Sigmoid colon (tissue), 7 donors: ENCODE data around the gene DIS3L. TPM values are rescaled to one million over a fixed set of nuclear protein-coding genes. Genes with fewer than 3 reads are reported as not detected.
A peak's percentile ranks its signal among the peaks of the same experiment; 100 is the strongest.
"Not testable (repeated sequence)": the region's sequence is repeated elsewhere in the genome, so short reads cannot be mapped to it uniquely, and the experiment has no call there.

Experiments used
- DNase-seq: peaks from one replicate; pipeline ENCODE4 v3.0.0-alpha.2; 2019
- H3K27ac ChIP-seq, 4 donors: fragments of 200-600 bp; sonication (generic); one replicate each; pipeline ENCODE4 v1.5.1; 2016 to 2019; ENCODE audit warnings: mild to moderate bottlenecking in 1 of 4
- H3K27me3 ChIP-seq, 3 donors: fragments of 200-600 bp; sonication (generic); one replicate each; pipeline ENCODE4 v1.5.1; 2019; ENCODE audit warnings: mild to moderate bottlenecking in 1 of 3
- H3K36me3 ChIP-seq, 4 donors: fragments of 200-600 bp; sonication (generic); one replicate each; pipeline ENCODE4 v1.5.1; 2016 to 2019
- H3K4me1 ChIP-seq, 4 donors: fragments of 200-600 bp; sonication (generic); one replicate each; pipeline ENCODE4 v1.5.1; 2017 to 2019
- H3K4me3 ChIP-seq, 4 donors: fragments of 200-600 bp; sonication (generic); one replicate each; pipeline ENCODE4 v1.5.1; 2017 to 2019; ENCODE audit warnings: mild to moderate bottlenecking in 2 of 4, moderate library complexity in 1 of 4
- H3K9me3 ChIP-seq, 4 donors: fragments of 200-600 bp in 3 of 4; sonication (generic) in 3 of 4; one replicate each; pipeline versions ENCODE4 v1.5.1 to v1.6.1; 2013 to 2019
- EP300 ChIP-seq, 4 donors: sonication (generic); formaldehyde crosslinking; IDR thresholded peaks; one replicate each; pipeline ENCODE4 v1.6.1; 2017; ENCODE audit warnings: antibody characterized with exemption in 4 of 4
- POLR2A ChIP-seq, 2 donors: fragments of 450-650 bp; IDR thresholded peaks; one replicate each; pipeline ENCODE4 v1.6.1; 2016; ENCODE audit warnings: antibody characterized with exemption in 2 of 2, mild to moderate bottlenecking in 2 of 2, moderate library complexity in 2 of 2
- POLR2AphosphoS5 ChIP-seq, 4 donors: sonication (generic); formaldehyde crosslinking; IDR thresholded peaks; one replicate each; pipeline ENCODE4 v1.6.1; 2017; ENCODE audit warnings: antibody characterized with exemption in 4 of 4
- WGBS, 2 donors: extraction: QIAGEN DNeasy Blood & Tissue Kit; methylation state at CpG; one replicate each; pipeline ENCODE4 v1.1.7; 2013; 5-methylcytosine and 5-hydroxymethylcytosine counted together
- intact Hi-C: fragments of 100-400 bp; cut with DNase I; formaldehyde crosslinking; loops from one replicate; pipeline ENCODE4 v1.15.1; 2023
- polyA plus RNA-seq, 3 donors: library from polyadenylated mRNA; stranded (reverse); fragments of 200-250 nt; gene quantifications; one replicate each; pipeline ENCODE4 v1.2.3, GENCODE V29; 2013
- total RNA-seq, 4 donors: library from RNA; depleted of rRNA; stranded (reverse); fragments of >200 nt; gene quantifications; one replicate each; pipeline ENCODE4 v1.1.0, GENCODE V29; 2016
- TF ChIP-seq, protein P1 (sequence below), 4 experiments: fragments of 450-650 bp in 3 of 4; fragments of 200-600 bp in 1 of 4; IDR thresholded peaks; one replicate each; pipeline ENCODE4 v1.5.1; 2016 to 2019; ENCODE audit warnings: antibody characterized with exemption in 4 of 4, mild to moderate bottlenecking in 3 of 4, moderate library complexity in 2 of 4
- donor health status: healthy with polysubstance abuse.
- donor health status: Bipolar disorder and iron deficiency.
- donor health status: healthy.

DIS3L gene
- total and polyA plus RNA-seq, 7 donors, result 5.3 to 52.3 (median 29.5) TPM

GRCh38 chr15:66323312-66323928 is 30.1 kb downstream of the DIS3L start:
- Histone ChIP-seq H3K4me3 (no peak overlapping the region), H3K4me1 (no peaks in the 10 kb centered on the region), H3K9me3 (no peaks in the 10 kb centered on the region), H3K36me3 (peaks cover 35 to 100% (median 48%) of the 10 kb centered on the region in 4 donors), H3K27me3 (no peaks in the 10 kb centered on the region), H3K27ac (no peak overlapping the region)
- WGBS, 2 donors, result 88 to 93% methylated on average over 12 of the region's 12 CpGs
- peak; percentile 27 for DNase-seq
- intact Hi-C loops, result no loop called here
- TF ChIP-seq POLR2AphosphoS5 (IDR thresholded peaks at IDR 0.05) (no peak), POLR2A (IDR thresholded peaks at IDR 0.05) (no peak), EP300 (IDR thresholded peaks at IDR 0.05) (no peak)
- TF ChIP-seq, protein P1, sequence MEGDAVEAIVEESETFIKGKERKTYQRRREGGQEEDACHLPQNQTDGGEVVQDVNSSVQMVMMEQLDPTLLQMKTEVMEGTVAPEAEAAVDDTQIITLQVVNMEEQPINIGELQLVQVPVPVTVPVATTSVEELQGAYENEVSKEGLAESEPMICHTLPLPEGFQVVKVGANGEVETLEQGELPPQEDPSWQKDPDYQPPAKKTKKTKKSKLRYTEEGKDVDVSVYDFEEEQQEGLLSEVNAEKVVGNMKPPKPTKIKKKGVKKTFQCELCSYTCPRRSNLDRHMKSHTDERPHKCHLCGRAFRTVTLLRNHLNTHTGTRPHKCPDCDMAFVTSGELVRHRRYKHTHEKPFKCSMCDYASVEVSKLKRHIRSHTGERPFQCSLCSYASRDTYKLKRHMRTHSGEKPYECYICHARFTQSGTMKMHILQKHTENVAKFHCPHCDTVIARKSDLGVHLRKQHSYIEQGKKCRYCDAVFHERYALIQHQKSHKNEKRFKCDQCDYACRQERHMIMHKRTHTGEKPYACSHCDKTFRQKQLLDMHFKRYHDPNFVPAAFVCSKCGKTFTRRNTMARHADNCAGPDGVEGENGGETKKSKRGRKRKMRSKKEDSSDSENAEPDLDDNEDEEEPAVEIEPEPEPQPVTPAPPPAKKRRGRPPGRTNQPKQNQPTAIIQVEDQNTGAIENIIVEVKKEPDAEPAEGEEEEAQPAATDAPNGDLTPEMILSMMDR (IDR thresholded peaks at IDR 0.05), result no peak

- H3K36me3 ChIP-seq, result peaks cover 32 to 100% (median 52%) of the 10 kb centered on the region in 4 donors
These were observed 32.7 kb downstream of the DIS3L start for GRCh38 chr15:66326051-66326450.

GRCh38 chr15:66327736-66328135 is 34.4 kb downstream of the DIS3L start:
- Histone ChIP-seq H3K9me3 (no peaks in the 10 kb centered on the region), H3K4me3 (no peak overlapping the region), H3K36me3 (peaks cover 34 to 100% (median 54%) of the 10 kb centered on the region in 4 donors), H3K4me1 (no peaks in the 10 kb centered on the region), H3K27me3 (no peaks in the 10 kb centered on the region), H3K27ac (no peak overlapping the region)
- TF ChIP-seq EP300 (IDR thresholded peaks at IDR 0.05) (no peak), POLR2AphosphoS5 (IDR thresholded peaks at IDR 0.05) (no peak), POLR2A (IDR thresholded peaks at IDR 0.05) (no peak)
- TF ChIP-seq, protein P1 (IDR thresholded peaks at IDR 0.05), result no peak
- no peak for DNase-seq
- intact Hi-C loops, result no loop called here
- 95 to 98% methylated on average over 4 of the region's 4 CpGs for whole genome bisulfite sequencing, 2 donors

More at GRCh38 chr15:66326051-66326450, 32.7 kb downstream of the DIS3L start:
- H3K4me3 ChIP-seq, result no peak overlapping the region
- no peaks in the 10 kb centered on the region for H3K27me3 ChIP-seq
- DNase-seq, result peak; percentile 24
- H3K9me3 ChIP-seq, result no peaks in the 10 kb centered on the region
- H3K27ac ChIP-seq, result no peak overlapping the region
- 97% methylated on average over 11 of the region's 11 CpGs for WGBS, 2 donors
- intact Hi-C loops, result no loop called here
- H3K4me1 ChIP-seq, result no peaks in the 10 kb centered on the region
- TF ChIP-seq, protein P1 (IDR thresholded peaks at IDR 0.05), result no peak
- TF ChIP-seq POLR2A (IDR thresholded peaks at IDR 0.05) (no peak), POLR2AphosphoS5 (IDR thresholded peaks at IDR 0.05) (no peak), EP300 (IDR thresholded peaks at IDR 0.05) (no peak)

GRCh38 chr15:66328771-66329170 is 35.4 kb downstream of the DIS3L start:
- WGBS, 2 donors, result 94% methylated on average over 14 of the region's 14 CpGs

GRCh38 chr15:66348530-66348929 is 55.2 kb downstream of the DIS3L start:
- peaks cover 0 to 63% (median 5%) of the 10 kb centered on the region in 4 donors for H3K36me3 ChIP-seq
- H3K4me1 ChIP-seq, H3K9me3 ChIP-seq, DNase-seq, intact Hi-C loops, H3K27ac ChIP-seq, H3K27me3 ChIP-seq, H3K4me3 ChIP-seq: not testable (repeated sequence)
- WGBS, 2 donors, result 64 to 80% methylated on average over 5 of the region's 5 CpGs

More at GRCh38 chr15:66328771-66329170, 35.4 kb downstream of the DIS3L start:
- H3K9me3 ChIP-seq, result no peaks in the 10 kb centered on the region
- intact Hi-C loops, result no loop called here
- H3K4me1 ChIP-seq, result no peaks in the 10 kb centered on the region
- no peaks in the 10 kb centered on the region for H3K27me3 ChIP-seq
- no peak overlapping the region for H3K27ac ChIP-seq
- H3K4me3 ChIP-seq, result no peak overlapping the region
- peaks cover 37 to 100% (median 59%) of the 10 kb centered on the region in 4 donors for H3K36me3 ChIP-seq
- TF ChIP-seq POLR2AphosphoS5 (IDR thresholded peaks at IDR 0.05), result no peak
- TF ChIP-seq EP300 (IDR thresholded peaks at IDR 0.05), result no peak
- DNase-seq, result no peak

DNA sequence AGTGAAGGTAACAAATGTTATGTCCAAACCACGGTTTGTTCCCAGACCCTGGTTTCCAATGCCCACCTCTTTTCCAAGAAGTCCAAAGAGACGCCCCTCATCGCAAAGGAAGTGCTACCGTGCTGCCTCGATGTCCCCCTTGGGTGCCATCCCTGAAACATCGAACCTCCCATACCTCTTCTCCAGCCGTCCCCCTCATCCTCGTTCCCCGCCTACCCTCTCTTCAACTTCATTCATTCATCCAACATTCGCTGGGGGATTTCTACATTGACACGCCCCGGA is 62.6 kb downstream of the DIS3L start:
- Histone ChIP-seq H3K27me3 (no peaks in the 10 kb centered on the region), H3K27ac (peak overlapping the region; percentile 80 to 88 (median 86)), H3K4me1 (peaks cover 0 to 11% (median 8%) of the 10 kb centered on the region in 4 donors), H3K9me3 (no peaks in the 10 kb centered on the region), H3K4me3 (peak overlapping the region; percentile 51 to 85 (median 72)), H3K36me3 (peaks cover 0 to 18% (median 0%) of the 10 kb centered on the region in 4 donors)
- 2 to 3% methylated on average over 12 of the region's 12 CpGs for WGBS, 2 donors
- no peak for DNase-seq
- intact Hi-C loops, result loop anchor here (1.0 to 2.0 kb wide), 2 partner anchors 31 to 149 kb away; partner anchors contain the start of genes RPL4 and ZWILCH
- TF ChIP-seq, protein P1 (IDR thresholded peaks at IDR 0.05), result no peak
- no peak for TF ChIP-seq POLR2AphosphoS5 (IDR thresholded peaks at IDR 0.05)
- no peak for TF ChIP-seq POLR2A (IDR thresholded peaks at IDR 0.05)
- no peak for TF ChIP-seq EP300 (IDR thresholded peaks at IDR 0.05)
